Rectal smooth muscle tissue (tissue), 1 donor: ENCODE measurements around the gene PSENEN.

Source experiments
- H3K27ac ChIP-seq: one replicate; pipeline ENCODE4 v1.7.0; 2013; ENCODE audit warnings: low read depth, low read length, inconsistent platforms
- H3K27me3 ChIP-seq: one replicate; pipeline ENCODE4 v1.7.0; 2013; ENCODE audit warnings: low read length; ENCODE audit not compliant: control insufficient read depth, insufficient read depth
- H3K36me3 ChIP-seq: one replicate; pipeline ENCODE4 v1.7.0; 2013; ENCODE audit warnings: low read length; ENCODE audit not compliant: control insufficient read depth, insufficient read depth
- H3K4me1 ChIP-seq: one replicate; pipeline ENCODE4 v1.7.0; 2013; ENCODE audit warnings: low read length; ENCODE audit not compliant: control insufficient read depth, insufficient read depth
- H3K4me3 ChIP-seq: one replicate; pipeline ENCODE4 v1.7.0; 2013; ENCODE audit warnings: low read length
- H3K9ac ChIP-seq: one replicate; pipeline ENCODE4 v1.7.0; 2013; ENCODE audit warnings: low read length

PSENEN gene

DNA sequence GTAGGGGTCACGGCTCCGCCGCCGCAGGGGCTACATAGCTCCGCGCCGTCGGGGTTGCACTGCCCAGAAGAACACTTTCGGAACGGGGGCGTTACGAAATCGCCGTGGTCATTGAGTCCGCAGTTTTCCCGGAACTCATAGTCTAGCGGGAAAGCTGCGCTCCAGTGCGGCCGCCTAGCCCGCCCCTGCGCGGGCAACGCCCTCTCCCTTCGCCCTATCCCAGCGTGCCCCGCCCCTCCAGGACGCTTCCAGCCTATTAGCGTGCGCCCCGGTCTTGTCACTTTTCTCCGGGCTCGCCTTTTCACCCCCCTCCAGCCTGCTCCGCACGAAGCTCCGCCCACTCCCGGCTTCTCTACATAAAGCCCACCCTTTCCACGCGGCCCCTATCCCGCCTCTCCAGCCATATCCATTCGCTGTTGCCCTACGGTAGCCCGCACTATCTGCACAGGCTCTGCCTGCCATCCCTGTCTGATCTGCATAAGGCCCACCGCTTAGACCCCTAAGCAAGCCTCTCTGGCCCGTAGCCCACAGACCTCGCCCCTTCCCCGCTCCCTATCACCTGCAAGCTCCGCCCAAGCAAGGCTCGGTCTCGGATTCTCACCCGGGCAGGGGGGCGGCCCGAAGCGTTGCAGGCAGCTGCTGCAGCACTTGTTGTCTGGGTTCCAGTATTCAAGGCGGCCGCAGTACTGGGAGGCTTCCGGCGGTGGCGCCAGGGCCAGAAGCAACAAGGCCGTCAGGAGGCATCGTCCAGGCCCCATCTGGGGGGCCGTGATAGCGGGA is 4.8 kb upstream of the PSENEN start:
- H3K36me3 ChIP-seq = peaks cover 19% of the 10 kb centered on the region
- H3K27ac ChIP-seq = peak overlapping the region; percentile 59
- peak overlapping the region; percentile 77 for H3K4me3 ChIP-seq
- peaks cover 8% of the 10 kb centered on the region for H3K4me1 ChIP-seq
- no peak overlapping the region for H3K9ac ChIP-seq
- no peaks in the 10 kb centered on the region for H3K27me3 ChIP-seq

DNA sequence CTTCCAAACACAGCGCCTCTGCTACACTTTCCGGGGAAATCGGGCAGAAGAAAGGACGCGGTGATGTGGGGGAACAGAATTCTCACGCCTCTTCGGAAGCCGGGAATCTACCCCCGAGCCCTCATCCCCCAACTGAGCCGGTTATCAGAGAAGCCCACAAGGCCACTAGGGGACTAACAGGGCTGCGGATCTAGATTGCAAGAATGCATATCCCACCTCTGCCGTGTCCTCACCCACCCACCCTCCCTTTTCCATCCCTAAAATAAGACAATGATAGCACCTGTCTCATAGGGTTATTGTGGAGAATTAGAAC is 4.3 kb upstream of the PSENEN start:
- Histone ChIP-seq H3K4me3 (peak overlapping the region; percentile 77), H3K36me3 (peaks cover 19% of the 10 kb centered on the region), H3K27me3 (no peaks in the 10 kb centered on the region), H3K27ac (peak overlapping the region; percentile 59), H3K4me1 (peaks cover 11% of the 10 kb centered on the region), H3K9ac (no peak overlapping the region)

DNA sequence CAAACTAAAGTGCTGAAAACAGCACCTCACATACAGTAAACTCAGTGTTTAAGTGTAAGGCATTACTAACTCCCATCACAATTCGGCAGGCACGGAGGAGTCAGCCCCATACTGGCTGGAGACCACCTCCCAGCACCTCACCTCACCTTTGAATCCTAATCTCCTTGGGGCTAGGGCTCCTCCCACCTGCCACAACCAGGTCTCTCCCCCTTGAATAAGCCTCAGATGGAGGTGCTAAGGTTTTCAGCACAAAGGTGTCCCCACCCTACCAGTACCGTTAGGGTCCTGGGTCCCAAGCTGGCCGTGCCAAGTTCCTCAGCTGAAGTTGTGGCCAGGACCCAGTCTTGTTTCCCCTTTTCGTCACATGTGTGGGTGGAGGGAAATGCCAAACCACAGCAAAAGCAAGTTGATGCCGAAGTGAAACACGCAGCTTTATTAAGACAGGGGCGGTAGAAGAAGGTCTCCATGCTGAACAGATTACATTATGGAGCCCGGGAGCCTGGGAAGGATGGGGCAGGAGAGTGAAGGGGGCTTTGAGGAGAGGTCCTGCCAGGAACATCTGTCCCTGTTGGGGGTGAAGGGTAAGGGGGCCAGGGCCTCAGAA is 3.2 kb upstream of the PSENEN start, which contains the start of gene IGFLR1:
IGFLR1 (minus strand) TSS at position 332 of the 604 bp plus-strand sequence. CDS start 1,272 bp downstream, outside the sequence.
- no peaks in the 10 kb centered on the region for H3K27me3 ChIP-seq
- peak within 1 kb of the TSS; percentile 51 for H3K4me3 ChIP-seq
- H3K4me1 ChIP-seq = peaks cover 11% of the 10 kb centered on the region
- H3K27ac ChIP-seq = no peak within 1 kb of the TSS
- H3K36me3 ChIP-seq = peaks cover 17% of the 10 kb centered on the region
- no peak within 1 kb of the TSS for H3K9ac ChIP-seq

DNA sequence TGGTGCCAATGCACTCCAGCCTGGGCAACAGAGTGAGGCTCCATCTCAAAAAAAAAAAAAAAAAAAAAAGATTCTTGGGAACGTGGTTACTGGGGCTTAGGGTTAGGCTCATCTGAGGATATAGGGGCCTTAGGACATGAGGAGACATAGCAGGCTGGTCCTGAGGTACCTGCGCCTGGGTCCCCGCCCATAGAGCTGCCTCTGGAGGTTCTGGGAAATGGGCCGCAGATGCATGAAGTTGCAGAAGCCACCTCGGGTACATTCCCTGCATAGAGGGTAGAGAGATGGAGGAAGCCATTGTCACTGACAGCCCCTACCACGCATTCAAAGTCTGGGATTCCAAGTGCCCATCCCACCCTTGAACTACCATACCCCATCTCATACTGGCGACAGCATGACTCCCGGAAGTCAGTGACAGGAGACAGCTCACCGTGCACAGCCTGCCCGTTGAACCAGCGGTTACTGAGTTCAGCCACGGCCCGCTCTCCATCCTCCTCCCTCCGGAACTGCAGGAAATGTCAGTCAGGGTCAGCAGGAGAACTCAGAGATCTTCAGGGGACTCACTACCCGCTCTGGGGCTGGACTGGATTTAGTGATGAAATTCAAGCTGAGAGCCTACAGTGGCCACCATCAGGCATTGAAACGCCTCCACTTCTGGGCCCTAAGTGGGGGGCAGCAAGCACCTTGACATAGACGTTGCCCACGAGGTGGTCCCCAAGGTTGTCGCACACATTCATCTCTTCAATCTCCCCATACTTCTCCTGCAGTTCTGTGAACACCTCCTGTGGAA is 1.6 kb upstream of the PSENEN start:
- H3K27ac ChIP-seq = peak overlapping the region; percentile 100
- no peaks in the 10 kb centered on the region for H3K27me3 ChIP-seq
- H3K36me3 ChIP-seq = peaks cover 2% of the 10 kb centered on the region
- peak overlapping the region; percentile 14 for H3K9ac ChIP-seq
- peaks cover 11% of the 10 kb centered on the region for H3K4me1 ChIP-seq
- H3K4me3 ChIP-seq = peak overlapping the region; percentile 86

DNA sequence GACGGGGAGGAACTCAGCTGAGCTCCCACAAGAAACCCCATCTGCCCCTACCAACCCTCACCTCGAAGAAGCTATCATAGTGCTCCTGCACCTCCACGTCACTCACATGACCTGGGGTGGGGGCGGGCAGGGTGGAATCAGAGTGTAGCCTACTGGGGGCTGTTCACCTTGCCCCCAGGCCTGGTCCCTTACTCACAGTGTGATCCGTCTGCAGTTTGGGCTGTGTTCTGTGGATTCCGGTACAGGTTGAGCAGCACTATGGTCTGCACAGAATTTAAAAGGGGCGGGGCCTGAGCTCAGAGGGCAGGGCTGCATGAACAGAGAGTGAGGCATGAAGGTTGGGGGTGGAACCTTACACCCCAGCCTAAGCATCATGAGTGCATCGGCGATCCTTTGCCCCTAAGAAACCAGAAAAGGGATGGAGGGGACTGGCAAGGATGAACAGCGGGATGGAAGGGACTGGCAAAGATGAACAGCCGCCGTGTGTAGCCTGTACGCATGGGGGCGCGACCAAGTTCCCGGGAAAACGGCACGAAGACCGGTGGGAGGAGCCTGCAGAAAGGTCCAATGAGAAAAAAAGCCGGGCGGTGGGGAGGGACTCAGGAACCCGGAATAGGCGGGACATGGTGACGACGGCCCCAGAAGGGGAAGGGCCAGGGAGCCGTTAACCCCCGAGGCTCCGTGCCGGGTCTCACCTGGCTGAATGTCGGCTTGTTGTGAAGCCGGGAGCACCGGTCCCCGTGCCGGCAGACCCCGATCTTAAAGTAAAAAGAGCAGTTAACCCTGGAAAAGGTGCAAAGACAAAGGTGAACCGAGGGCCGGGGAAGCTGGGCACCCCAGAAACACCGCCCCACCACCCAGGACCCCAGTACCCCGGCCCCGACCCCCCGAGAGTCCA is 772 bp upstream of the PSENEN start:
- Histone ChIP-seq H3K9ac (peak overlapping the region; percentile 75), H3K36me3 (no peaks in the 10 kb centered on the region), H3K27ac (peak overlapping the region; percentile 100), H3K4me3 (peak overlapping the region; percentile 86), H3K27me3 (no peaks in the 10 kb centered on the region), H3K4me1 (peaks cover 15% of the 10 kb centered on the region)

DNA sequence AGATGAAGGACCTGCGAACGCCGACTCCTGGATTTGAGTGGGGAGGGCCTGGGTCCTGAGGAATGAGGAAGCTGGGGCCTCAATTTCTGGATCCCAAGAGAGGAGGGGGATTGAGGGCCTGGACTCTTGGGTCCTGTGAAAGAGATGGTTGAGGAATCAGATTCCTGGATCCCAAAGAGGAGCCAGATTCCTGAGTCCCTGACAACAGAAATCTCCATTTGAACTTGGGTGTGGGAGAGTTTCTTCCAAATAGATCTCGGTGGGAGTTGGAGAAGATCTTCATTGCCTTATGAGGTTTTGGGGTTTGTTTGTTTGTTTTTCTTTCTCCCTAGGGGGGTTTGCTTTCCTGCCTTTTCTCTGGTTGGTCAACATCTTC is 624 bp downstream of the PSENEN start:
- H3K9ac ChIP-seq = peak overlapping the region; percentile 40
- peaks cover 16% of the 10 kb centered on the region for H3K4me1 ChIP-seq
- H3K36me3 ChIP-seq = no peaks in the 10 kb centered on the region
- H3K4me3 ChIP-seq = peak overlapping the region; percentile 81
- H3K27me3 ChIP-seq = no peaks in the 10 kb centered on the region
- H3K27ac ChIP-seq = peak overlapping the region; percentile 70

DNA sequence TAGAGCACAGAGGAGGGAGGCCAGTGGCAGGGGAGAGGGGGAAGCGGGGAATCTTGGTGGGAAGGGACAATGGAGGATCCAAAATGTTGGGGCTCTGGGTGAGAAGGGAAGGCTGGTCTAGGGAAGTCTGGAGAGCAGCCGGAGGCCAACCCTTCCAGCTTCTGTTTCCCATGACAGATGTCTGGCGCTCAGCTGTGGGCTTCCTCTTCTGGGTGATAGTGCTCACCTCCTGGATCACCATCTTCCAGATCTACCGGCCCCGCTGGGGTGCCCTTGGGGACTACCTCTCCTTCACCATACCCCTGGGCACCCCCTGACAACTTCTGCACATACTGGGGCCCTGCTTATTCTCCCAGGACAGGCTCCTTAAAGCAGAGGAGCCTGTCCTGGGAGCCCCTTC is 1.1 kb downstream of the PSENEN start:
- no peak overlapping the region for H3K9ac ChIP-seq
- H3K4me1 ChIP-seq = peaks cover 15% of the 10 kb centered on the region
- no peaks in the 10 kb centered on the region for H3K27me3 ChIP-seq
- no peaks in the 10 kb centered on the region for H3K36me3 ChIP-seq
- no peak overlapping the region for H3K27ac ChIP-seq
- H3K4me3 ChIP-seq = peak overlapping the region; percentile 81

DNA sequence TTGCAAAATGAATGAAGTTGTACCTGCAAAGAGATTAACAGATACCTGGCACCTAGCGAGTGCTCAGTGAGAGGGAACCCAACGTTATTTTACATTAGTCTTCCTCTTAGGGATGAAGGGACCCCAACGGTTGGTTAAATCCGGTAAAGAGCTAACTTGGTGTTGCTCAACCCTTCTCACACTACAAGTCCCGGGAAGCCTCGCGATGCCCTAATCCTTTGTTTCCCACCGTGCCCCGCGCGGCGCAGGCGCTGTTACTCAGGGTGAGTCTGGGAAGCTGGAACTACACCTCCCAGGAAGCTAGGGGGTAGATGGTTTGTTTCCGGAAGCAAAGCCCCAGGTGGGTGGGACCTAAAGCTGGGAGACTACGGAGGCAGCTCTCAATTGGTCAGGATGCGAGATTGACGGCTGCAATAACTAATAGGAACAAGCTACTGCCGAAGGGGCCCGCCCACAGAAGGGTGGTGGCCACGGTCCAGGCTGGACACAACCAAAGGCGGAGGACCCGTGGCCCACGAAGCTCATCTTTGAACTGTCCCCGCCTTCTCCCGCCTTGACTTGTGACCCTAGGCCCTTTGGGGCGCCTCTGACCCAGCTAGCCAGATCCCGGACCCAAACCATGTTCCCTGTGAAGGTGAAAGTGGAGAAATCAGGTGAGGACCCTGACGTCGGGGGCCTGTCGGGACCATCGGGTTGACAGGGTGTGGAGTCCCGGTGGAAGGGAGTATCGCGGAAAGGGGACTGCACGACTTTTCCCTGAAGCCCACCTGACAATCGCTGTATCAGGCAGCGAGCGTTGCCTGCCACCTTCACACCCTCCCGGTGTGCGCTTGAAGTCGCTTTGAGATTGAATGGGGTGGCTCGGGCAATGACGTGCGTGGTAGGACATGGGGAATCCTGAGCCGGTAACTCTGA is 2.9 kb downstream of the PSENEN start, which contains the start of gene LIN37:
LIN37 (plus strand) TSS at position 471 of the 915 bp plus-strand sequence; CDS start at position 620, 149 bp downstream.
- Histone ChIP-seq H3K9ac (peak within 1 kb of the TSS; percentile 63), H3K4me3 (peak within 1 kb of the TSS; percentile 92), H3K36me3 (peaks cover 11% of the 10 kb centered on the region), H3K27ac (peak within 1 kb of the TSS; percentile 83), H3K4me1 (peaks cover 15% of the 10 kb centered on the region), H3K27me3 (no peaks in the 10 kb centered on the region)

DNA sequence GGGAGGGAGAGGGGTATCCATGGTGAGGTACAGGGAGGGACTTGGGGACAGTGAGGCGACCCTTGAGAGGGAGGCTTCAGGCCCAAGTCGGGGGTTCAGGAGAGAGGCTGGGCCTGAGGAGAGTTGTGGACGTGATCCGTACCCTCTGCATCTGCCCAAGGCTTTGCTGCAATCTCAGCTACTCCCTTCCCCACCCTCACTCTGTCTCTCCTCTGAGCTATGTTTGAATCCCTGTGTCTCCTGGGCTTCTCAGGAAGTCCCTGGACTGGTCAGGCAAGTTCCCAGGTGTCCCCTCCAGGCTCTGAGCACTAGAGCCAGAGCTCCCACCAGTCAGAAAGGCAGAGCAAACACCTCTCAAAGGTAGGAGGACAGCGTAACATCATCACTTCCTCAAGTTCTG is 4.7 kb downstream of the PSENEN start:
- Histone ChIP-seq H3K27ac (no peak overlapping the region), H3K4me1 (peaks cover 19% of the 10 kb centered on the region), H3K9ac (no peak overlapping the region), H3K27me3 (no peaks in the 10 kb centered on the region), H3K4me3 (no peak overlapping the region), H3K36me3 (peaks cover 18% of the 10 kb centered on the region)

DNA sequence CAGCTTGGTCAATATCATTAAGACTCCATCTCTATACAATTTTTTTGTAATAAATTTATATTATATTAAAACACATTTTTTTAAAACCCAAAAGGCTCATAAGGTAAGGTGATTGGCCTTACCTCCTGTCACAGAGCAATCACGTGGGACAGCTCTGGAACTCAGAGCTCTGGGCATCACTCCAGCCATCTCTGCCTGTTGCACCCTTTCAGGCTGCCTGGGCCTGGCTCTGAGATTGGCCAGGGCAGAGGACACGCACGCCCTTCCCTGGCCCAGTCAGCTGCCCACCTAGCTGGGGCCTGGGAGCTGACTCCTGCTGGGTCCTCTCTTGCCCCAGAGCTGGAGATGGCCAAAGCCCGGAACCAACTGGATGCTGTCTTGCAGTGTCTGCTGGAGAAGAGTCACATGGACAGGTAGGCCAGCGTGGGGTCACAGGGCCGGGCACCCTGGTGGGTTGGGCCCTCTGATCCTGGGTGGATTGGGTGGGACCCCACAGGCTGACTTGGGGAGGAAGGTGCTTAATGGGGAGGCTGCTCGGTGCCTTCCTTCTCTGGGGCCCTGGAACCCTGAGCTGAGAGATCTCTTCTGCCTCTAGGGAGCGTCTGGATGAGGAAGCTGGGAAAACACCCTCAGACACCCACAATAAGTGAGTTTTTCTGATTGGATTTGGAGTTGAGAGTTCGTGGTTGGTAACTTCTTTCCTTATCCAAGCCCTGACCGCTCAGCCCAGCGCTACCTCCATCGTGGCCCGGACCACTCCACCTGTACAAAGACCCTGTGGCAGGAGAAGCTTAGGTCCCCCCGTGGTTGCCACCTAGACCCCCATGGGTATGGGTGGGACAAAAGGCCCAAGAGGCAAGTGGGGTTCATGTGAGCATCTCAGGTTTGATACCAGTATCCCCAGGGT is 6.6 kb downstream of the PSENEN start:
- Histone ChIP-seq H3K4me3 (no peak overlapping the region), H3K4me1 (peaks cover 18% of the 10 kb centered on the region), H3K27me3 (no peaks in the 10 kb centered on the region), H3K27ac (no peak overlapping the region), H3K36me3 (peaks cover 18% of the 10 kb centered on the region), H3K9ac (no peak overlapping the region)
